ENCODE measurements around the gene MKRN2OS.

DNA sequence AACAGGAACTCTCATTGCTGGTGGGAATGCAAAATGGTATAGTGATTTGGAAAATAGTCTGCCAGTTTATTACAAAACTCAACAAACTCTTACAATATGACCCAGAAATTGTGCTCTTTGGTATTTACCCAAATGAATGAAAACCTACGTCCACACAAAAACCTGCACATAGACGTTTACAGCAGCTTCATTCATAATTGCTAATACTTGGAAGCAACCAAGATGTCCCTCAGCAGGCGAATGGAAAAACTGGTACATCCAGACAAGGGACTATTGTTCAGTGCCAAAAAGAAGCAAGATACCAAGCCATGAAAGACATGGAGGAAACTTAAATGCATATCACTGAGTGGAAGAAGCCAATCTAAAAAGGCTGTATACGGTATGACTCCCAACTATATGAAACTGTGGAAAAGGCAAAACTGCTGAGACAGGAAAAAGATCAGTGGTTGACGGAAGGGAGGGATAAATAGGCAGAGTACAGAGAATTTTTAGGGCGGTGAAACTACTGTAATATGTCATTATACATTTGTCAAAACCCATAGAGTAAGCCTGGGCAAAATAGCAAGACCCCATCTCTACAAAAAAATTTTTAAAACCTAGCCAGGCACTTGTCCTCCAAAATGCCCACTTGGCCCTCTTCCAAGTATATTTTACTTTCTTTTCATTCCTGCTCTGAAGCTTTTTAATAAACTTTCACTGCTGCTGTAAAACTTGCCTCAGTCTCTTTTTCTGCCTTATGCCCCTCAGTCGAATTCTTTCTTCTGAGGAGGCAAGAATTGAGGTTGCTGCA lies 4.9 kb upstream of the MKRN2OS start:
- TF ChIP-seq, protein P1, sequence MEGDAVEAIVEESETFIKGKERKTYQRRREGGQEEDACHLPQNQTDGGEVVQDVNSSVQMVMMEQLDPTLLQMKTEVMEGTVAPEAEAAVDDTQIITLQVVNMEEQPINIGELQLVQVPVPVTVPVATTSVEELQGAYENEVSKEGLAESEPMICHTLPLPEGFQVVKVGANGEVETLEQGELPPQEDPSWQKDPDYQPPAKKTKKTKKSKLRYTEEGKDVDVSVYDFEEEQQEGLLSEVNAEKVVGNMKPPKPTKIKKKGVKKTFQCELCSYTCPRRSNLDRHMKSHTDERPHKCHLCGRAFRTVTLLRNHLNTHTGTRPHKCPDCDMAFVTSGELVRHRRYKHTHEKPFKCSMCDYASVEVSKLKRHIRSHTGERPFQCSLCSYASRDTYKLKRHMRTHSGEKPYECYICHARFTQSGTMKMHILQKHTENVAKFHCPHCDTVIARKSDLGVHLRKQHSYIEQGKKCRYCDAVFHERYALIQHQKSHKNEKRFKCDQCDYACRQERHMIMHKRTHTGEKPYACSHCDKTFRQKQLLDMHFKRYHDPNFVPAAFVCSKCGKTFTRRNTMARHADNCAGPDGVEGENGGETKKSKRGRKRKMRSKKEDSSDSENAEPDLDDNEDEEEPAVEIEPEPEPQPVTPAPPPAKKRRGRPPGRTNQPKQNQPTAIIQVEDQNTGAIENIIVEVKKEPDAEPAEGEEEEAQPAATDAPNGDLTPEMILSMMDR (conservative IDR thresholded peaks at IDR 0.05; ENCODE audit: low read length) = no peak
- no peak for TF ChIP-seq EZH2phosphoT487 (IDR thresholded peaks at IDR 0.05; ENCODE audit: borderline replicate concordance)
